Loucy (cell line): Measurements from ENCODE around the gene AKAP17A.

Source experiments
- CTCF ChIP-seq: fragments of 200-600 bp; sonication (generic); conservative IDR thresholded peaks from 2 replicates; pipeline ENCODE4 v1.5.1; 2014; ENCODE audit warnings: mild to moderate bottlenecking, antibody characterized with exemption, low read length
- EZH2phosphoT487 ChIP-seq: fragments of 200-600 bp; IDR thresholded peaks from 2 replicates; pipeline ENCODE4 v1.6.1; 2018; ENCODE audit warnings: antibody characterized with exemption, mild to moderate bottlenecking, moderate library complexity, borderline replicate concordance

- TF ChIP-seq CTCF (no peak), EZH2phosphoT487 (no peak)
Observed at GRCh38 chrX:1589356-1590130, 1.9 kb upstream of the AKAP17A start.
